Measurements from ENCODE around the gene CLDN5. TPM values are rescaled to one million over a fixed set of nuclear protein-coding genes. Genes with fewer than 3 reads are reported as not detected.

CLDN5 gene
- total RNA-seq, 1 donor from 2014 or later, result 213 TPM

DNA sequence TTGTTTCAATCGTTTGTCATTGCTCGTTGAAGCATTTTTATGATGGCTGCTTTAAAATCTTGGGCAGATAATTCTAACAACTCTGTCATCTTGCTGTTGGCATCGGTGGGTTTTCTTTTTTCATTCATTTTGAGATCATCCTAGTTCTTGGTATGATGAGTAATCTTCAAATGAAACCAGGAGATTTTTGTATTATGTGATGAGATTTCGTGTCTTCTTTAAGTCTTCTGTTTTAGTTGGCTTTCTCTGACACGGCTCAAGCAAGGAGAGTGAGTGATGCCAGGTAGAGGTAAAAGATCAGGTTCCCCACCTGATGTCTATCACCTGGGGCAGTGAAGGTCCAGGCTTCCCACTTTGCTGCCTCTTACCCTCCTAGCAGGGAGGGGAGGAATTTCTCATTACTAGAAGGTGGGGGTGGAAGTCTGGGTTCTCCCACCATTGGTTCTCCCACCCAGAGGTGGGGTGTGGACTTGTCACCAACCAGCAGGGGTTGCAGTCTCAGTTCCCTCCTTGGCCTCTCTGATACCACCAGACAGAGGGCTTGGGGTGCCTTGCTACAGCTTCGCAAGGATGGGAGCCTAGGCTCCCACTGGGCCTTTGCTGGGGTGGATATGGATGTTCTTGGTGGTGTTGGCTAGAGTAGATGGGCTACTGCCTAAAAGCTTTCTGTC, 31.6 kb downstream of the CLDN5 start:
- Histone ChIP-seq H3K36me3 (no peaks in the 10 kb centered on the region), H3K27ac (no peak overlapping the region), H3K9me3 (no peaks in the 10 kb centered on the region), H3K27me3 (ENCODE audit: low read depth) (no peaks in the 10 kb centered on the region), H3K4me1 (no peaks in the 10 kb centered on the region), H3K4me3 (no peak overlapping the region)
- DNase-seq (no peak), ATAC-seq (no peak)
- TF ChIP-seq, protein P1, sequence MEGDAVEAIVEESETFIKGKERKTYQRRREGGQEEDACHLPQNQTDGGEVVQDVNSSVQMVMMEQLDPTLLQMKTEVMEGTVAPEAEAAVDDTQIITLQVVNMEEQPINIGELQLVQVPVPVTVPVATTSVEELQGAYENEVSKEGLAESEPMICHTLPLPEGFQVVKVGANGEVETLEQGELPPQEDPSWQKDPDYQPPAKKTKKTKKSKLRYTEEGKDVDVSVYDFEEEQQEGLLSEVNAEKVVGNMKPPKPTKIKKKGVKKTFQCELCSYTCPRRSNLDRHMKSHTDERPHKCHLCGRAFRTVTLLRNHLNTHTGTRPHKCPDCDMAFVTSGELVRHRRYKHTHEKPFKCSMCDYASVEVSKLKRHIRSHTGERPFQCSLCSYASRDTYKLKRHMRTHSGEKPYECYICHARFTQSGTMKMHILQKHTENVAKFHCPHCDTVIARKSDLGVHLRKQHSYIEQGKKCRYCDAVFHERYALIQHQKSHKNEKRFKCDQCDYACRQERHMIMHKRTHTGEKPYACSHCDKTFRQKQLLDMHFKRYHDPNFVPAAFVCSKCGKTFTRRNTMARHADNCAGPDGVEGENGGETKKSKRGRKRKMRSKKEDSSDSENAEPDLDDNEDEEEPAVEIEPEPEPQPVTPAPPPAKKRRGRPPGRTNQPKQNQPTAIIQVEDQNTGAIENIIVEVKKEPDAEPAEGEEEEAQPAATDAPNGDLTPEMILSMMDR (IDR thresholded peaks at IDR 0.05), result no peak
- intact Hi-C loops (cut with DNase I), result loop anchor here (10.0 kb wide), 1 partner anchor 132 kb away; no protein-coding TSS in a partner anchor

DNA sequence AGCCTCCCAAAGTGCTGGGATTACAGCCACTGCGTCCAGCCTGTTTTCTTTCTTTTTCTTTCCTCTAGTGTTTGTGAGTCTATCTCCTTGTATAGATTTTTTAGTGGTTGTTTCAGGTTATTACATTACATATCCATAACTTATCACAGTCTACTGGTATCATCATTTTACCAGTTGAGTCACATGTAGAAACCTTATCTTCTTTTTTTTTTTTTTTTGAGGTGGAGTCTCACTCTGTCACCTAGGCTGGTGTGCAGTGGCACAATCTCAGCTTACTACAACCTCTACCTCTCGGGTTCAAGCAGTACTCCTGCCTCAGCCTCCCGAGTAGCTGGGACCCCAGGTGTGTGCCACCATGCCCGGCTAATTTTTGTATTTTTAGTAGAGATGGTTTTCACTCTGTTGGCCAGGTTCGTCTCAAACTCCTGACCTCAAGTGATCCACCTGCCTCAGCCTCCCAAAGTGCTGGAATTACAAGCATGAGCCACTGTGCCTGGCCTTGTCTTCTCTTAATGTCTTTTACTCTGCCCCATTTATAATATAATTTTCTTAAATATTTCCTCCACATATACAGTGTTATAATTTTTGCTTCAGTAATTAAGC, 33.5 kb downstream of the CLDN5 start:
- H3K27ac ChIP-seq, result no peak overlapping the region

DNA sequence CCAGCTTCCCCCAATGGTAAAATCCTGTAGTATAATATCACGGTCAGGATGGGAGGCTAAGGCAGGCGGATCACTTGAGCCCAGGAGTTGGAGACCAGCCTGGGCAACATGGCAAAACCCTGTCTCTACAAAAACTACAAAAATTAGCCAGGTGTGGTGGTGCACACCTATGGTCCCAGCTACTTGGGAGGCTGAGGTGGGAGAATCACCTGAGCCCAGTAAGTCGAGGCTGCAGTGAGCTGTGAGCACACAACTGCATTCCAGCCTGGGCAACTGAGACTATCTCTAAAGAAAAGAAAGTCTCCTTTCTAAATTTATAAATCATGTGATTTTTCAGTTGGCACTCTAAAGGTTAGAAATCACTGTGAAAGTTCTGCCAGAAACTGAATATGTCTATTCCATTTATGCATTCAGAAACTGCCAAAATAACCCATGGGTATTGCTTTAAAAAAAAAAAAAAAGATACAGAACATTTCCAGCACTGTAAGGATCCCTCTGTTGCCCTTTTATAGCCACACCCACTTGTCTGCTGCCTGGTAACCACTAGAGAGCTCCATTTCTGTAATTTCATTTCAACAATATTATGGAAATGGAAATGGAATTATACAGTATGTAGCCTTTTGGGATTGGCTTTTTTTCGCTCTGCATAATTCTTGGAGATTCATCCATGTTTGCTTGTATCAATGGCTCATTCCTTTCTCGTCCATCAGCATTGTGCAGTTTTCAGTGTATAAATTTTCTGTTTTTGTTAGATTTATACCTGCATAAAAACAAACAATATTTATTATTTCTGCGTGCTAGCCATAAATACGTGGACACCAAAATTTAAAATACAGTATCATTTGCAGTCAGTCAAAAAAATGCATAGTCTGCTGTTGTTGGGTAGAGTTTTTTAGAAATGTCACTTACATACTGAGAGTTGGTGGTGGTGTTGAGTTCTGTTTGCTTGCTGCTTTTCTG, 35.0 kb downstream of the CLDN5 start:
- intact Hi-C loops (cut with DNase I), result no loop called here
- Histone ChIP-seq H3K36me3 (no peaks in the 10 kb centered on the region), H3K27ac (no peak overlapping the region), H3K9me3 (no peaks in the 10 kb centered on the region), H3K27me3 (ENCODE audit: low read depth) (no peaks in the 10 kb centered on the region), H3K4me1 (no peaks in the 10 kb centered on the region), H3K4me3 (no peak overlapping the region)
- no peak for ATAC-seq
- DNase-seq, result no peak
- TF ChIP-seq, protein P1 (IDR thresholded peaks at IDR 0.05), result no peak

More for the DNA sequence above, 33.5 kb downstream of the CLDN5 start:
- Histone ChIP-seq H3K4me3 (no peak overlapping the region), H3K9me3 (no peaks in the 10 kb centered on the region), H3K36me3 (no peaks in the 10 kb centered on the region), H3K27me3 (ENCODE audit: low read depth) (no peaks in the 10 kb centered on the region), H3K4me1 (no peaks in the 10 kb centered on the region)
- intact Hi-C loops (cut with DNase I), result loop anchor here (10.0 kb wide), 1 partner anchor 134 kb away; no protein-coding TSS in a partner anchor
- ATAC-seq, result no peak
- DNase-seq, result no peak
- TF ChIP-seq, protein P1 (IDR thresholded peaks at IDR 0.05), result no peak

DNA sequence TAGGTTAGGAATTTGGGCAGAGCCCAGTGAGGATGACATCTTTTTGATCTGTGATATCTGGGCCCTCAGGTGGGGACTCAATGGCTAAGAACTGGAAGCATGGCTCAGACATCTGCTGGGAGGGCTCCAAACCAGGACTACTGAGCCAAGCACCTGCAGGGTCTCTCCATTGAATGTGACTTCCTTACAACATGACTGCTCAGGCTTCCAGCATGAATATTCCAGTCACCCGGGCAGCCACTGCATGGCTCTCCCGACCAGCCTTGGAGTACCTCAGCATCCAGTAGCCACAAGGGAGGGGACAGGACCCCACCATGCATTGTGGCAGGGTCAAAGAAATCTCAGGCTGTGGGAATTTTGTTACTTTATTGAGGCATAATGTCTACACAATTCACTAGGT, 35.9 kb downstream of the CLDN5 start:
- H3K36me3 ChIP-seq, result no peaks in the 10 kb centered on the region
- H3K4me1 ChIP-seq, result no peaks in the 10 kb centered on the region
- ATAC-seq, result no peak
- H3K4me3 ChIP-seq, result no peak overlapping the region
- no peaks in the 10 kb centered on the region for H3K9me3 ChIP-seq
- H3K27me3 ChIP-seq (ENCODE audit: low read depth), result no peaks in the 10 kb centered on the region
- intact Hi-C loops (cut with DNase I), result no loop called here
- no peak for DNase-seq
- H3K27ac ChIP-seq, result no peak overlapping the region
- TF ChIP-seq, protein P1 (IDR thresholded peaks at IDR 0.05), result no peak

DNA sequence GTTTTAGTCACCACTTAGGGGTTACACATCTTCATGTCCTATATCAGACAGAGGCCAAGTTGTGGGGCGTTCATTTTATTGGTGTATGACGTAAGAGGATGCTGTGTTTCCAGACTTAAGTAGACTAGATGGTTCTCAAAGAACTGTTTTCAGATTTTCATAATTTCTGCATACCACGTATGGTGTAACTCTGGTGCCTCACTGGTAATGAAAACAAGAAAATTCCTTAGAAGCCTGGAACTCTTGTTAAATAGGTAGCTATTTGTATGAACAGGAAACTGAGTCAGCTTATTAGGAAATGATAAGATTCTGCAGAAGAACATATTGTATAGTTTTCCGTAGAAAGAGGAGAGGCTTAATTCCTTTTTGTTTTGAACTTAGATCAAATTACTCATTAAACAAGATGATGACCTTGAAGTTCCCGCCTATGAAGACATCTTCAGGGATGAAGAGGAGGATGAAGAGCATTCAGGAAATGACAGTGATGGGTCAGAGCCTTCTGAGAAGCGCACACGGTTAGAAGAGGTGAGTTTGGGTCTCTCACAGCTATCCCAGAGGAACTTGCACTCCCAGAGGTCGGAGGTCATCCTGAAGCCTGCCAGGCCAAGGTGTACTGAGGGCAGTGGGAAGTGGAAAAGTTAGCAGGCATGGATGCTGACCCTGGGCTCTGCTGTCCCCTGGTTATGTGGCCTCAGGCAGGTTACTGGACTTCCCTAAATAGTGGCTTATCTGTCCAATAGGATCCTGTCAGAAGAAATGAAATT, 40.5 kb downstream of the CLDN5 start:
- H3K4me1 ChIP-seq, result peaks cover 5% of the 10 kb centered on the region
- H3K9me3 ChIP-seq, result no peaks in the 10 kb centered on the region
- no peaks in the 10 kb centered on the region for H3K27me3 ChIP-seq (ENCODE audit: low read depth)
- TF ChIP-seq, protein P1 (IDR thresholded peaks at IDR 0.05), result no peak
- ATAC-seq (no peak), DNase-seq (no peak)
- intact Hi-C loops (cut with DNase I), result no loop called here
- no peak overlapping the region for H3K27ac ChIP-seq
- H3K36me3 ChIP-seq, result no peaks in the 10 kb centered on the region
- H3K4me3 ChIP-seq, result no peak overlapping the region

Measured in lower lobe of right lung (tissue), 2 donors.